ENCODE data around the gene GGN. TPM values are rescaled to one million over a fixed set of nuclear protein-coding genes. Genes with fewer than 3 reads are reported as not detected.

GGN gene
- polyA plus RNA-seq, 1 experiment = 0.44 TPM

DNA sequence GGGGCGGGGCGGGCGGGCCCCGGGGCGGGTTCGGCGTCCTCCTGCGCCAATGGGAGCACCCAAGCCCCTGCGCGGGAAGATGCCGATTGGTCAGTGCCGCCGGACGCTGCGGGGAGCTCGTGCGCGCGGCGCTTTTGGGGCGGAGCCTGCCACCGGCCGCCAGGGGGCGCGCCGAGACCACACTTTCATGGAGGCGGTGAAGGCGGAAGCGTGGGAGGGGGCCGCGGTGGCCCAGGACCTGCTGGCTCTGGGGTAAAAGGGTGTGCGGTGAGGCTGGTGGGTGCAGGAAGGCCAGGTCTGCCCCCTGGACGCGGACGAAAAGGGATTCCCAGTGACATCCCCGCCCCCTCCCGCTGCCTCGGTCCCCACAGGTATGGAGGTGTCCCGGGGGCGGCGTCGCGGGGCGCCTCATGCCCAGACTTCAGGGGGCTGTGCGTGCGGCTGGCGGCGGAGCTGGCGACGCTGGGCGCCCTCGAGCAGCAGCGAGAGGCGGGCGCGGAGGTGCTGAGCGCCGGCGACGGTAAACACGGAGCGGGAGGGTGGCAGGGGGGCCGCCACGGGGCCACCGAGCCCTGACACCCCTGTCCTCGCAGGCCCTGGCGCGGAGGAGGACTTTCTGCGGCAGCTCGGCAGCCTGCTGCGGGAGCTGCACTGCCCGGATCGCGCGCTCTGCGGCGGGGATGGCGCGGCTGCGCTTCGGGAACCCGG is 15.3 kb upstream of the GGN start, which contains the start of gene FAM98C:
FAM98C (plus strand) TSS at position 127 of the 708 bp plus-strand sequence; CDS start at position 188, 61 bp downstream.
- H3K27me3 ChIP-seq (ENCODE audit: control insufficient read depth, insufficient read depth, low read length) = no peaks in the 10 kb centered on the region
- POLR2A ChIA-PET = interaction anchor here (0.6 to 1.0 kb wide), 5 partner anchors 15 to 426 kb away, joined by 3 to 8 read pairs (median 4); partner anchors contain the start of genes EIF3K and GGN

DNA sequence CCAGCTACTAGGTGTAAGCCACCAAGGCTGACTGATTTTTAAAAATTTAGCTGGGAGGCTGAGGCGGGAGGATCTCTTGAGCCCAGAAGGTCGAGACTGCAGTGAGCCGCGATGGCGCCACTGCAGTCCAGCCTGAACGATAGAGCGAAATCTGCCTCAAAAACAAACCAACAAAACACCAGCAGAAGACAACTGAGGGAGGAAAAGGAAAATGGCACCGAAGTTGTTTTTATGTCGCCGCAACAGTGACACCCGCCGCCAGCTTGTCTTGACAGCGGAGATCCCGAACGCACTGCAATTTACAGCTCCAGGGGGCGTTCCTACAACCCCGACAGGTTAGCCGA is 14.8 kb upstream of the GGN start:
- Histone ChIP-seq H3K36me3 (ENCODE audit: control insufficient read depth, insufficient read depth, low read length) (peaks cover 5% of the 10 kb centered on the region; the same call in 1 of the 2 replicates), H3K27me3 (ENCODE audit: control insufficient read depth, insufficient read depth, low read length) (no peaks in the 10 kb centered on the region), H3K4me3 (ENCODE audit: low read depth, low read length) (peak overlapping the region; percentile 28)
- ChIA-PET CTCF (interaction anchor here (0.6 to 3.8 kb wide), 44 partner anchors 10 to 535 kb away, joined by 3 to 47 read pairs (median 4); partner anchors contain the start of genes ACTN4, EIF3K, GGN and HNRNPL), POLR2A (interaction anchor here (0.6 to 1.0 kb wide), 4 partner anchors 15 to 427 kb away, joined by 3 to 8 read pairs (median 4); partner anchors contain the start of genes EIF3K and GGN)
- TF ChIP-seq, protein P1, sequence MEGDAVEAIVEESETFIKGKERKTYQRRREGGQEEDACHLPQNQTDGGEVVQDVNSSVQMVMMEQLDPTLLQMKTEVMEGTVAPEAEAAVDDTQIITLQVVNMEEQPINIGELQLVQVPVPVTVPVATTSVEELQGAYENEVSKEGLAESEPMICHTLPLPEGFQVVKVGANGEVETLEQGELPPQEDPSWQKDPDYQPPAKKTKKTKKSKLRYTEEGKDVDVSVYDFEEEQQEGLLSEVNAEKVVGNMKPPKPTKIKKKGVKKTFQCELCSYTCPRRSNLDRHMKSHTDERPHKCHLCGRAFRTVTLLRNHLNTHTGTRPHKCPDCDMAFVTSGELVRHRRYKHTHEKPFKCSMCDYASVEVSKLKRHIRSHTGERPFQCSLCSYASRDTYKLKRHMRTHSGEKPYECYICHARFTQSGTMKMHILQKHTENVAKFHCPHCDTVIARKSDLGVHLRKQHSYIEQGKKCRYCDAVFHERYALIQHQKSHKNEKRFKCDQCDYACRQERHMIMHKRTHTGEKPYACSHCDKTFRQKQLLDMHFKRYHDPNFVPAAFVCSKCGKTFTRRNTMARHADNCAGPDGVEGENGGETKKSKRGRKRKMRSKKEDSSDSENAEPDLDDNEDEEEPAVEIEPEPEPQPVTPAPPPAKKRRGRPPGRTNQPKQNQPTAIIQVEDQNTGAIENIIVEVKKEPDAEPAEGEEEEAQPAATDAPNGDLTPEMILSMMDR (IDR thresholded peaks at IDR 0.05; ENCODE audit: insufficient read depth, low read depth, low read length) = no peak
- DNase-seq (ENCODE audit: low read depth) = no peak

More for the DNA sequence above, 15.3 kb upstream of the GGN start, which contains the start of gene FAM98C:
- peak within 1 kb of the TSS; percentile 88 for H3K4me3 ChIP-seq (ENCODE audit: low read depth, low read length)
- TF ChIP-seq, protein P1 (IDR thresholded peaks at IDR 0.05; ENCODE audit: insufficient read depth, low read depth, low read length) = peak; percentile 74
- H3K36me3 ChIP-seq (ENCODE audit: control insufficient read depth, insufficient read depth, low read length) = peaks cover 5% of the 10 kb centered on the region; the same call in 1 of the 2 replicates
- DNase-seq (ENCODE audit: low read depth) = peak; percentile 65
- CTCF ChIA-PET = interaction anchor here (0.5 to 3.8 kb wide), 49 partner anchors 10 to 619 kb away, joined by 3 to 47 read pairs (median 4); partner anchors contain the start of genes ACTN4, EIF3K, GGN and HNRNPL

DNA sequence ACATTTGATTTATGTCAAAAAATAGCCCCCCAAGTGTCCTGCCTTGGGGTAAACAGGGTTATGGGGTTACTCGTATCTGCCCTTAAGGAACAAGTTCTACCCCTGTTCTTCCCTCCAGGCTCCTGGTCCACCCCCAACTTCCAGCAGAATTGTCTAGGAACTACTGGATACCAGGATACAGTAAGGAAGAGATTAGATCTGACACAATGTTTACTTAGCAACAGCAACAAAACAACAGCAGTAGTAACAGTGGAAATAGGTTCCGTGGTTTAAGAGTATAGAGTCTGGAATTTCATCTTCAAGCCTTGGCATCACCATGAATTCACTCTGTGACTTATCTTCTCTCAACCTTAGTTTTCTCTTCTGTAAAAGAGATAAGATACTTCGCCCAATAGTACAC is 13.3 kb upstream of the GGN start:
- Histone ChIP-seq H3K36me3 (ENCODE audit: control insufficient read depth, insufficient read depth, low read length) (0 out of 2 replicates have a peak, but pooled peaks cover 2% of the 10 kb centered on the region), H3K27me3 (ENCODE audit: control insufficient read depth, insufficient read depth, low read length) (no peaks in the 10 kb centered on the region), H3K4me3 (ENCODE audit: low read depth, low read length) (no peak overlapping the region)
- TF ChIP-seq, protein P1 (IDR thresholded peaks at IDR 0.05; ENCODE audit: insufficient read depth, low read depth, low read length) = no peak
- ChIA-PET CTCF (no interaction called here), POLR2A (no interaction called here)
- DNase-seq (ENCODE audit: low read depth) = no peak

DNA sequence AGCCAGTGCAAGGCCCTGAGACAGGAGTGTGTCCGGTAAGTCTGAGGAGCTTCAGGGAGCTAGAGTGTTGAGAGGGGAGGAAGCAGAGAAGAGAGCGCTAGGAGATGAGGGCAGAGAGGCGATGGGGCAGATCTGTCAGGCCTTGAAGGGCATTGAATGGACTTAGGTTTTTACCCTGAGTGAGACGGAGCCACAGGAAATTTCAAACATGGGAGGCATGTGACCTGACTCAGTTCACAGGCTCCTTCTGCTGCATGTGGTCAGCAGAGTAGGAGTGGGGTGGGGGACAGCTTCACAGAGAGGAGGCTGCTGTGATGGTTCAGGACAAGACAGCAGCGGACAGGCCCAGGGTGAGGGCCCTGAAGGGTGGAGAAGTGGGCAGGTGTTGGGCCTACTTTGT is 12.5 kb upstream of the GGN start:
- TF ChIP-seq, protein P1 (IDR thresholded peaks at IDR 0.05; ENCODE audit: insufficient read depth, low read depth, low read length) = no peak
- ChIA-PET CTCF (interaction anchor here (0.8 kb wide), 1 partner anchor 235 kb away, joined by 4 read pairs; no protein-coding TSS in a partner anchor), POLR2A (no interaction called here)
- Histone ChIP-seq H3K27me3 (ENCODE audit: control insufficient read depth, insufficient read depth, low read length) (no peaks in the 10 kb centered on the region), H3K4me3 (ENCODE audit: low read depth, low read length) (no peak overlapping the region), H3K36me3 (ENCODE audit: control insufficient read depth, insufficient read depth, low read length) (peaks cover 2% of the 10 kb centered on the region; the same call in 1 of the 2 replicates)
- no peak for DNase-seq (ENCODE audit: low read depth)

DNA sequence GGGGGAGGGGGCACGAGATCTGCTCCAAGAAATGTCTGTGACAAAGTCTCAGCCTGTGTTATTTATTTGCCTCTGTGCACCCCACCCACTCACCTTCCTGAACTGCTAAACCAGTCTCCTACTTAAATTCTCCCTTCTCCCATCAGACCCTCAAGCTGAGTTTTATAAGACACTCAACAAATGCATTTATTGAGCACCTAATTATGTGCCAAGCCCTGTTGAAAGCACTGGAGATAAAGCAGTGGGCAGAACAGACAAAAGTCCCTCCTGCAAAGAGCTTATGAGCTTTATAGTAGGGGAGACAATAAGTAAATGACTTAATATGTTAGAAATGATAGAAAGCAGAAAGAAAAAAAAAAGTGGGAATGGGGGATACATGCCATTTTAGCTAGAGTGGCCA is 11.7 kb upstream of the GGN start:
- Histone ChIP-seq H3K36me3 (ENCODE audit: control insufficient read depth, insufficient read depth, low read length) (no peaks in the 10 kb centered on the region; the same call in 1 of the 2 replicates), H3K27me3 (ENCODE audit: control insufficient read depth, insufficient read depth, low read length) (no peaks in the 10 kb centered on the region), H3K4me3 (ENCODE audit: low read depth, low read length) (no peak overlapping the region)
- ChIA-PET POLR2A (no interaction called here), CTCF (interaction anchor here (0.8 kb wide), 1 partner anchor 236 kb away, joined by 4 read pairs; no protein-coding TSS in a partner anchor)
- TF ChIP-seq, protein P1 (IDR thresholded peaks at IDR 0.05; ENCODE audit: insufficient read depth, low read depth, low read length) = no peak
- DNase-seq (ENCODE audit: low read depth) = no peak
